ENCODE results near the gene PDE4D.

Gene PDE4D

DNA sequence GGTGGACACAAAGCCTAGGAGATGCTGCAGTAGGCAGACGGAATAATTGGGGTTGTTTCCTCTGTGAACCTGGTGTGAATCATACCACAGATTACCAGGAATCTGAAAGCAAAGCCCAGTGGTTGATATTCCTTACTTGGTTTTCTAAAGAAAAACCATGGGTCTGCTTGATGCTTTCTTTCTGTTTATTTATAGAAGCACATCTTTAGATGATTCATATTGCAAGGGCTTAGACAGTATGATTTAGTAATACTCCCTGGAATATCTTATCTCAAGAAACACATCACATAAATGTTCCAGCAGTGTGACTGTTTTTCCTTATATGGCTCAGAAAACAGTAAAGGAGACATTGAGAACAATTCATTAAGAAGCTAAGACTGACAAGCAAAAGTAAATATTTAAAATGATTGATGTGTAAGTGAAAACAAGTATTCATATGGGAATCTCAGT, 687.4 kb downstream of the PDE4D start:
- no peak for DNase-seq (ENCODE audit: low read depth)

DNA sequence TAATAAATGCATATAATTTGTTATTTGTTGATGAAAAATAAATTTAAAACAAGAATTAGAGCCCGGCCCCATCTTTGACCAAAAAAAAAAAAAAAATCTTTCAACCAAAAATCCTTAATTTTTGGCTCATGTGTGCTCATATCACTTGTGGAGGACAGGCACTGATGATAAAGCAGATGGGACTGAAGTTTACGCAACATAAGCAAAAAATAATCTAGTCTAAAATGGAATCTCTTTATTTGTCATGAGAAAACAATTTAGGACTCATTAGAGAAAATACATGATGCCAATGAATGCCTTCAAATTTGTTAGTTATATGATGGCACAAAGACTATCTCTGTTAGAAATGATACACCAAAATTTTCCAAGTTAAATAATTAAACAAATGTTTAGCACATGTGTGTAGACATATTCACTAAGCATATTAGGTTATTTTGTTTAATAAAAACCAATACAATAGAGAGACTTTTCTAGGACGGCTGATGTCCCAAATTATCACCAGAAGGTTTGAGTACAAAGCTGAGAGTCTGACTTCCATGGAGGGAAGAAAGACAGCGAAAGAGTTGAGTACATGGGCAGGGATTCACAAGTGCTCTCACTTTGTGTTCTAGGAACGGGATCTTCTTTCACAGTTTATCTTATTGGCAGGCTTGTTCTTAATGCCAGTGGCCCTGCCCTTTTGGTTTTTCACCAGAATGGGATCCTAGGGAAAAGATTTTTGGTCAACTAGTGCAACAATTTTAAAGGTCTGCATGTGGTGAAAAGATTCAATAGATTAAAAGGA, 689.2 kb downstream of the PDE4D start:
- no peak for DNase-seq (ENCODE audit: low read depth)

DNA sequence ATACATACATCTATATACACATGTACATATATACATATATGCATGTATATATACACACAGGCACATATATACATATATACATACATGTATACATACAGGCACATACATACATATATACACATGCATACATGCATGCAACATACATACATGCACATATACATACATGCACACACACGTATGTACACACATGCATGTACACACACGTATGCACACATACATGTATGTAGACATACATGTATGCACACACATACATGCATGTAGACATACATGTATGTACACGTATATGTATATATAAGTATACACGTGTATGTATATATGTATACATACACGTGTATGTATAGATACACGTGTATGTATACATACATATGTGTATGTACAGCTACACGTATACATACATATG, 693.7 kb downstream of the PDE4D start:
- no peak for DNase-seq (ENCODE audit: low read depth)

DNA sequence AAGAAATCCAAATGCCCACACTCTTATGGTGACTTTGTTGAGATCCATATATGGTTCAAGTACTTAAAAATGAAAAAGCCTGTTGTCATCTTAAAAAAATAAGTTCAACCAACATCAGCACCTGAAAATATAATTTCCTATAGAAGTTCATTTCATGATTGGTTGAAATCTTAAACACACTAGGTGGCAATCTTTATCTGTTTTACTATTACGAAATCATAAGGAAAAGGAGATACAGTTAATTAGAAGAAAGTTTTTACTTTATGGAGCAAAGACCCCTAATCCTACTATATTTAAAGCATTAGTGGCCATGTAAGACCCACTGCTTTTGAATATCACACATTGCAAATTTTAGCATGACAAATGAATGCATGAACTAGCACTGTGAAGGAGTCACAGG, 694.7 kb downstream of the PDE4D start:
- DNase-seq (ENCODE audit: low read depth): no peak

DNA sequence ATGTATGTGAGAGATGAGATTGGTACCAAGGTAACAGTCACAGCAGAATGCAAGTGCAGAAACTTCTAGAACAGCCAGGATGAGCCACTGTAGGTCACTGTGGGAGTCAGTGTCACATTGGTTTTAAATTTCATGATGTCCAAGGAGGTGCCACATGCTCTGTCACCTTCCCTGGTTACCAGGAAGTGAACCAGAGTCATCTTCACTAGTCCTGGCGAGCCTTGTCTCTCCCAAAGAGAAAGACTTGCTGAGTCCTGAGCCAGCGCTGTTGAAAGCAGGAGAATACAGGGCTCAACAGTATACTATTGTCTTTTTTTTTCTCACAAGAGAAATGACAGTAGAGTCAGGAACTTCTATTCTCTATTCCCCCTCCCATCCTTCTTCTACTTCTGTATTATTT, 695.2 kb downstream of the PDE4D start:
- no peak for DNase-seq (ENCODE audit: low read depth)

DNA sequence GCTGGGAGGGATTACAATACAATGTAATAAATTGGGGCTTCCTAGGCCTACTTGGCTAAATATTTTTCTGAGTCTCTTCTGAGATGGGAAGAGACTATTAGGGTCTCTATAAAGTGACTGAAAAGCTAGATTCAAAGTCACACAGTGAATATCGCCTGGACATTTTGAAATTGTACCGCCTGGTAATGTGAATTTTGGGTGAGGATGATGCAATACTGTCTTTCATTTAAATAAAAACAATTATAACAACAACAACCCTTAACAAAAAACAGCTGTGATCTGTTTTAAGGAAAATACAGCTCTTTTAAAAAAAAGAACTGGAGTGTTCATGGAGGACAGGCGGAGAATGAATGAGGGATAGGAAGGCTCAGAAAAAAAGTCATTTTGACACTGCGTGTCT, 695.6 kb downstream of the PDE4D start:
- no peak for DNase-seq (ENCODE audit: low read depth)

DNA sequence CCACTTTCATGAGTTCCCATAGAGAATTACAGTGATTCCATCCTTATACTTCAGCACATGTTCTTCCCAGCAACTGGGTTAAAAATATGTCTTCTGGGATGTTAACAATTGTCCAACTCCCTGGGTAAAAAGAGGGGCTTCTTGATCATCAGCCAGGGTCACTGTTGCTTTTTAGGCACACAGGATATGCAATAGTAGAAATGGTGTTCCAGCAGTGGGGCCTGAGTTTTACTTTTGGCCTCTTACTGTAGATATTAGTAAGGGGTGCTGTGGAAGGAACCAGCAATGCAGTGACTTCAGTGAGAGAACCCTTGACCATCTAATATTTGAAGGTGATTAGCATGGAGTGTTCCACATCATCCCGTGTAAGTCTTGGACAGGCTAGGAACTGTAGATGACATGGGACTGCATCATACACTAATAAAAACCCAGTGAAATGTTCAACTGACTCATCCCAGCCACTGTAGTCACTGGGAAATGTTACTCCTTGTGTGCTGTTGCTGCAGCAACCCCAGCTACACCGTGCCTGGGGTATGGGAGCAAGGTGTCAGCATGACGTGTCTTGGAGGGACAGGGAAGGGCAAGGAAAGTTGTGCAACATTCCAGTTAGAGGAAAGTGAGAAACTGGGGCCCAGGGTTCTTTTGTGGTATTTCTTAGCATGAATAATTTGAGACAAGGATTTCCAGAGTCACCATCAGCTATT, 699.8 kb downstream of the PDE4D start:
- DNase-seq (ENCODE audit: low read depth): no peak

DNA sequence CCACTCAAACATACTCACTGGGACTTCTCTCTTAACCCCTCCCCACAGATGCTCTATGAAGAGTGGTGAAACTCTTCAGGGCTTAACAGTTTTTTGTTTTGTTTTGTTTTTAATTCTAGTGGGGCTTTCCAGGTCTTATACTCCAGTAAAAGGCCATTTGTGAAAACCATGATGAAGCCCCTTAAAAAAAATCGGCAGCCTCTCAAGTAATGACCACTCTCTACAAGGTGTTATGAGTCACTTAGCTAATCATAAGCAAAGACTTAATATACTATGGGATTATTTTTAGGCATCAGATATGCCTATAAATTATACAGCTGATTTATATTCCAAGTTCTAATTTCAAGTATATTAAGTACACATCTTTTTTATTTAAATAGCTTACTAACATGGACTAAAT, 702.8 kb downstream of the PDE4D start:
- no peak for DNase-seq (ENCODE audit: low read depth)

DNA sequence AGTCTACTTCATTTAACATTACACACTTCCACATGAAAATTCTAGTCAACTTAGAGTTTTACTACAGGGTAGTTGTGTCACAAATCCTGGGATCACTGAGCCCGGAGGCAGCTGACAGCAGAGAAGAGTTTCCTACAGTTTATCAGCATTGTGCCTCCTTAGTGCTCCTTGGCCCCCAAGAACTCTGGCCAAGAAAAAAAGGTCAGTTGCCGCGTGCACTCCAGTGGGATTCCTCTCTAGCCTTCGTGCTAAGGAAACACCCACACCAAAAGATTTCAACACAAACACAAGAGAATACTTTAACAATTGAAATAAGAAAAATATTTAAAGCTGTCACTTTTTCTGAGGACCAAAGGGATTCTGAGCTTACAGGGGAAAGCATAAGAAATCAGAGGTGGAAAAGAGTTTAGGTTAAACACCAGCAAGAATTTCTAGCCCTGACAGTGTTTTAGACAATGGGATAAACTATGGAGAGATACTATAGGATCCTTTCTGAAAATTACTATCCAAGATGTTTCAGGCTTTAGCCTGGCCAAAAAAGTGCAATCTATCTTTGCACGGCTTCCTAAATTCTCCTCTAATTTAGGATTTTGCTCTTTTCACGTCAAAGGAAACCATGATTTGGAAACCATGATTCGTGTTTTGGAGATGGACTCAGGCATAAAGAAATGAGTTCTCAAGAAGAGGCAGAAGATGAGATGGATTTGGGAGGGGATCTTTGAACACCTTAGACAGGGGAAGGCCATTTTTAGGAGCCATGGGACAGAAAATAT, 703.9 kb downstream of the PDE4D start:
- DNase-seq (ENCODE audit: low read depth): no peak

DNA sequence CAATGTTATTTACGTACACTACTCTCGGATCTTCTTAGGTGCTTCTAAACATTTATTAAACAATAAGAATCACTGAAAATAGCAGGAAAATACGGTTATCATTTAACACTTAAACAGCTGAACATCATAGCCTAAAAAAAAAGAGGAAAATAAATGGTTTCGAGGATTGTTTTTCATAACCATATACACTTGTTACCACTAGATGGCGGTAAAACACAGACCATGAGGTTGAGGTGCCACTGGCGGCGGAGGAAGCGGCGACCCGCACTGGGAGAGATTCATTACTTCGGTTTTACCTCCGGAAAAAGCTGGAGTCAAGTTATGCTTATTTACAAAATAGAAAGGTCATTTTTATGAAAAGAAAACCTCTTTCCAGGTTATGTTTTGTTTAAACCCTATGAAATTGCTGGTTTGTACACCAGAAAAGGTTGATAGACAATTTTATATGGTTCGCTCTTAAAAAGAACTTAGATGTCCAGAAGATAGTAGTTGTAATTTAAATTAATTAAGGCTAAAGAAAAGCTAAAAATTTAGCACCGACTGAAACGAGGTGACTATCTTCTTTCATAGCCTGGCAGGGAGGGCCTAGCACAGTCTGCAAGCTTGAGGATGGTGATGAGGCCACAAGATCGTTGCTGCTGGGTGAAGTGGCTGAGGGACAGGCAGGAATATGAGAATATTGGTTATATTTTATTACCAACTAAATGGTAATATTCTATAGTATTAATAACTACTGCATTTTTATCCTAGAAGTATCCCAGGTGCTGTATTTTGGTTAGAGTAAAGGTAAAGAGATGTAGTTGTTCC, 704.9 kb downstream of the PDE4D start:
- peak; percentile 30 for DNase-seq (ENCODE audit: low read depth)

DNA sequence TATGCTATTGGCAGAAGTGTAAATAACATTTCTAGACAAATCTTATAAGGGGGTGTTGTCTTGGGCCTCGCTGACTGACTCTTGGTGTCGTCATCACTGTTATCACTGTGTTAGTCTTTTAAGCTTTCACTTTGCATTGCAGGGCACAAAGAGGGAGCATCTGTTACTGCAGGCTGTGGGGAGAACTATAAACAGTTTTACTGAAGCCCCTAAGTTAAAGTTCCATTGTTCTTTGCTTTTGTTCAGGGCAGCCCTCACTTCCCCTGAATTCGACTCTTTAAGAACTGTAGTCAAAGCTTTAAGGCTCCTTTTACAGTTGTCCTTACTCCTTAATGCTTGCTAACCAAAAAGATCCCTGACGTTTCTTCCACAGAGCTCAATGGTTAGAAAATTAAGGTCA, 705.7 kb downstream of the PDE4D start:
- DNase-seq (ENCODE audit: low read depth): no peak

DNA sequence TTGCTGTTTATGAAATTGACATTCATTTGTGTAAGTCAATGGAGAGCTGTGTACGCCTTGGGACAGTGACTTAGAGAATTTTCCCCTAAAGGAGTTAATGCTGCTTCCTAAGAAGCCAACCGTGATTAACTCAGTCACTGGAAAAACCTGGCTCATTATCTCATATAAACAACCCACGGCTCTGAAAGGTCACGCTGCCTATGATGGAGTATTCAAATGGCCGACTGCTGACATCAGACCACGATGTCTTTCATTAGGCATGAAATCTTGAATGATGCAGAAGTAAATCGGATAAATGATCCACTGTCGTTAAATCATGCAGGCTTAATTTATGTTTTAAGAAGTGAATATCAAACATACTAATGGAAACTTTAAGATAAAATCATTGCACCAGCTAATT, 706.9 kb downstream of the PDE4D start:
- DNase-seq (ENCODE audit: low read depth): no peak

DNA sequence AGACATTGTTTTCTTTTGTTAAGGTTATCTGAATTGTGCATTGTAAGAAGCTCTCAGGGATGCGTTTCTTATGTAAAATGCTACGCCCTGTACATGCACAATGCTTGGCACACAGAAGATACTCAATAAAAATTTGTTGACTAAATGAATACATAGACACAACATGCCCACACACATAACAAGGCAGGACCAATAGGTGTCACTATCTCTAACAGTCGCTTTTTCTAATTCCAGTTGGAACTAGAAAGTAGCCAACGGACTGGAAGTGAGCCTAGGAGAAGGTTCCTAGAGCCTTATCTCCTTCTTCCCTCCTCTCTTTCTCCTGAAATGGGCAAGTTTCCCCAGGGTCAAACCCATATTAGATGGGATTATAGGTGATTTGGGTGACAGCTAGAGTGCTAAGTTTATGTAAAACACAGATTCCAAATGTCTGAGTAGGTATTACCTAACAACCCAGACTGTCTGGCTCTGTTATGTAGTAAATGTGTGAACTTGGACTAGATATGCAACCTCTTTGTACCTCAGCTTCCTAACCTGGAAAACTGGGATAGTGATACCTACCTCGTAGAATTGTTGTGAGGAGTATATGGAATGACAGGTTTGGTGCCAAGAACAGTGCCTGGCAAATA, 707.7 kb downstream of the PDE4D start:
- DNase-seq (ENCODE audit: low read depth): no peak

DNA sequence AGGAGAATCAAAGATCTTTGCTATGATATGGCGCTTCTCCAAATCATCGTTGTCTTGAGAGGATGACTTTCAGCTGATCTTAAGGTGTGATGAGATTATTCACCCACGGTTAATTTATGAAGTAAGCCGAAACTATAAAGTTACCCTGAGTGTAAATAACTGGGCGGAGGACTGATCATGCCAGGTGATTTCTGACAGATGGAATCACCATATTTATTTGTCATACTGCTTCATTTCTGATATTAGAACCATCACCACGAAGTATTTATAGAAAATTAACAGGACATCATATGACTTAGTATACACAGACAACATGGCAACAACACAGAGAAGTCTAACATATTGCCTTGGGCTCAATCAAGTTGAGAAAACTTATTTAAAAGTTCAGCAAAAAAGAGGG, 708.8 kb downstream of the PDE4D start:
- no peak for DNase-seq (ENCODE audit: low read depth)

DNA sequence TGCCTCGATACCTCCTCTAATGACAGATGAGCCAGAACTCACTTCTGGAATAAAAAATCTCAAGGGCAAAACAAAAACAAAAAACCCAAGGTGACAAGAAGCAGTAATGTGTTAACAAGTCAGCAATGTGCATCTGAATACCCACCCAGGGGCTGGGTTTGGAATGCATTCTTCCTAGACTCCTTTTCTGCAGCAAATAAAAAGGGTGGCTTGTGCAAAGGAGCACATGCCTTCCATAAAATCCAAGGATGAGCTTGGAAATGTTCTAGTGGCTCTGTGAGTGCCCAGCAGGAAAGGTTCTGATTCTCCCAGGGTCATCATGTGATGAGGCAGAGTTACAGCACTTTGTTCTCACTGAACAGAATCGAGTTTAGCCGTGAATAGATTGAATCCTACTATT, 710.8 kb downstream of the PDE4D start:
- DNase-seq (ENCODE audit: low read depth): no peak

DNA sequence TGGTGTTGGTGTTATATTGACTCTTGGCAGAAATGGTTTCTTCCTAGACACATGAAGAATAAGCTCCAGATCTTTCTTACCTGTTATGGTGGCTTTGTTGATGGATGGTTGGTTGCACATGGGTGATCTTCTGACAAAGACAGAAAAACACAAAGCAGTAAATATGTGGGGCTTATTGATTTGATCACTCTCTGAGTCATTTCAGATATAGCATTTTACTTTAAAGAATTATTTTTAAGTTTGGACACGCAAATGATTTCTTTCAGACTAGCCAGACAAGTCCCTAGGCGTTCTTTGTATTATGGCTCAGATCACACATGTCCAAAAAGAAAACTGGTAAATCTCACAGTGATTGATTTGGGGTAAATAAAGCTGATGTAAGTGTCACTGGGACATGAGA, 713.0 kb downstream of the PDE4D start:
- no peak for DNase-seq (ENCODE audit: low read depth)

DNA sequence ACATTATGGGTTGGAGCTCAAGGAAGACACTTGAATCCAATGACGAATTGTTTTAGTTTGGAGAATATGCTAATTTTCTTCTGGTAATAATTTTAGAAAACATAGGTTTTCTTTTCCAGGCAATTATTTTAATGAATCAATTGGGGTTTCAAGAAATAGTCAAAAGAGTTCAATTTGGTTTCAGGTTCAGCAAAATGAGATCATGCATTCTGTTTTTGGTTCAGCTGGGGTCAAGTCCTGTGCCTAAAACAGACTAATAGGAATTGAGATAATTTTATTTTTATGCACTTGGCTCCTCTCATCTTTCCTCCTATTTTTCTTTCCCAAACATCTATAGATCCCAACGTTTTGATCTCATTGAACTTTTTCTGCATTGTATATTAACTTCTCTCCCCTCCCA, 713.8 kb downstream of the PDE4D start:
- DNase-seq (ENCODE audit: low read depth): no peak

DNA sequence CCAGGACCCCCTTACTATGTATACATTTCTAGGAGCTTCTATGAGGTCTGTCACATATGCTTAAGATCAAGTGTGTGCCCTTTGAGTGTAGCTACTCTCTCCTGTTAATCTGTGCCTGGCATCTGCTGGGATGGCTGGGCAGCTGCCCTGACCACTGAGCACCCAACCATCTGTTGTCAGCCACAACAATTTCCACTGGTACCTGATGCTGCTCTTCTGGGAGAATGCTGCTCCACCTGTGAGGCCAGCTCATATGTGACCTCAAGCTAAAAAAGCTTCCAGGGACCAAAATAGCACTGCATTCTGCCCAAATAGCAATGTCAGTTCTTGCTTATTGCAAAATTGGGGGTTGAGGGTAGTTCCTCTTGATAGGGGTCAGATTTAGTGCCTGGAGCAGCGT, 715.0 kb downstream of the PDE4D start:
- no peak for DNase-seq (ENCODE audit: low read depth)

DNA sequence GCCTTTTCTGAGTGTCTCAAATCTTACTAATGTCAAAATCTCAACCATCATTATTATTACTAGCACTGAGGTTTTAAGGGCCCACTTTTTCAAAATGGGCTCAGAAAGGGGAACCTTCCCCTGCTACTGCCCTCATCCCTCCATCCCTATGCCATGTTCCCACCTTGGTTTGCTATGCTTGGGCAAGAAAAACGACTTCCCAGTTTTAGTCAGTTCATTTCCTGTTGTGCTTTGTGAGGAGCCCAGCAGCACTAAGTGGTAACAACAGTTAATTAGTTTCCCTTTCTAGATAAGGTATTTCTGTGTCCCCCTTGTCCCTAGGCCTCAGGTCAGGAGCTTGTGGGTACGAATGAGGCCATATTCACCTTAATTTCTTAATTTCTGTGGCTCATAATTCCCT, 715.5 kb downstream of the PDE4D start:
- DNase-seq (ENCODE audit: low read depth): no peak

DNA sequence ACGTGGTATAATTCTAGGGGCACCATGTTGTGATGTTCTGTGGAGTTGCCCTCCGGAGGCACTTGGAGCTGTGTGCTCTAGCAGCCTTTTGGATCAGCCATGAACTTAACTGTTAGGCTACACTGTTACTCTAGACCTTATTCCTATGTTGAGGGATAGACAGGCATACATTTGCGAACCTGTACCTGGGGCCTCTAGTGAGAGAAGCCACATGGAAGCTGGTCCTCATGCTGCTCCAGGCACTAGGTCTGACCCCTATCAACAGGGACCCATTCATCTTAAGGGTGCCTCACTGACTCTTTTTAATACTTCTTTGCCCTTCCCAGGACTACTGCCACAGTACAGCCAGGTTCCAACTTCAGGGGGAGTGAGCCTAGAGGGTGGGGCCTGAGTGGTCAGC, 715.9 kb downstream of the PDE4D start:
- no peak for DNase-seq (ENCODE audit: low read depth)

DNA sequence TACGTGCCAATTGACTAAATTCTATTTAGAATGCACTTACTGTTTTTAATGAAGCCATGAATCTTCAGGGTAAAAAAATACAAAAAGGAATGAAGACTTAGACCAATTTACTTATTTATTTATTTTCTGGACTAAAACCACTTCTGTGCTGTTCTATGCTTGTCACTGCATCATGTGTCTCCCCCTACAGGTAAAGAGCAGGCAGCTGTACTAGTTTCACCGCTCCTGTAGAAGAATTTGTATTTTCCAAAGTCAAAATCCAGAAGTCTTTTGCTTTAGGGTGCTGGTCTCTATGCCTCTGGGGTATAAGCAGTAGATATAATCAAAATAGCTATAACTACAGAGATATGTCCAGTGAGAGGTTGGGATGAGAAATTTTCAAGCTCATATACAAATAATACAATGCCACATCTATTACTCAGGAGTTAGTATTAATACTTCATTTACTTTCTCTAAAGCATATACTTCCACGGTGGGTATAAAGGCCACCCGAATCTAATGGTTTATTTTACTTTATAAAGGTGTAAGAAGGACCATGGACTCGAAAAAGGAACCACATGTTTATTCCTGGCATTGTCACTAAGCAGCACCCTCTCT, 719.2 kb downstream of the PDE4D start:
- no peak for DNase-seq (ENCODE audit: low read depth)

All from activated T-helper 9 cell treated with anti-CD3 and anti-CD28 coated beads, Interleukin-2, amount 50 U/mL, for 16 hours (primary cell).